ENCODE measurements around the gene SCN7A. TPM values are rescaled to one million over a fixed set of nuclear protein-coding genes. Genes with fewer than 3 reads are reported as not detected.

The SCN7A gene
- total RNA-seq, 1 experiment from 2014 or later = not detected

GRCh38 chr2:166357068-166357949 is 136.7 kb downstream of the SCN7A start:
- Mint-ChIP-seq H3K4me1 (ENCODE audit: insufficient read depth, unreplicated experiment) (peaks cover 9% of the 10 kb centered on the region), H3K27me3 (ENCODE audit: insufficient read depth, unreplicated experiment) (peaks cover 32% of the 10 kb centered on the region), H3K9me3 (ENCODE audit: unreplicated experiment) (no peaks in the 10 kb centered on the region), H3K27ac (ENCODE audit: low read depth, unreplicated experiment) (no peak overlapping the region), H3K4me3 (ENCODE audit: unreplicated experiment) (no peak overlapping the region), H3K36me3 (ENCODE audit: insufficient read depth, unreplicated experiment) (no peaks in the 10 kb centered on the region)
- no peak for DNase-seq (ENCODE audit: unreplicated experiment)
- ChIA-PET POLR2A (no interaction called here), CTCF (interaction anchor here (1.0 kb wide), 1 partner anchor 160 kb away, joined by 5 read pairs; no protein-coding TSS in a partner anchor)
- intact Hi-C loops (cut with micrococcal nuclease) = no loop called here
- no TSS peak for BruUV-seq (replicated peaks)
- no peak for TF ChIP-seq CTCF (IDR thresholded peaks at IDR 0.05; ENCODE audit: unreplicated experiment)

Other genes starting within 250 kb of the SCN7A start
- gene SCN9A, start 118.3 kb downstream of the SCN7A start, total RNA-seq (2022) = 1.3 and 1.9 TPM in 2 replicates